ENCODE measurements around the gene XPR1. TPM values are rescaled to one million over a fixed set of nuclear protein-coding genes. Genes with fewer than 3 reads are reported as not detected.

The XPR1 gene
- total RNA-seq, 1 donor from 2014 or later, result 25.4 TPM

GRCh38 chr1:180610556-180611015 is 21.2 kb upstream of the XPR1 start:
- no peak for TF ChIP-seq CTCF (IDR thresholded peaks at IDR 0.05; ENCODE audit: insufficient read depth, low read length, poor library complexity, severe bottlenecking)
- H3K36me3 ChIP-seq (ENCODE audit: control insufficient read depth, insufficient read depth, low read length), result no peaks in the 10 kb centered on the region
- H3K27me3 ChIP-seq (ENCODE audit: control insufficient read depth, insufficient read depth, low read length), result no peaks in the 10 kb centered on the region
- no peak overlapping the region for H3K4me3 ChIP-seq (ENCODE audit: low read depth, low read length)
- DNase-seq (ENCODE audit: low read depth), result no peak

GRCh38 chr1:180611016-180611930 is 20.5 kb upstream of the XPR1 start:
- DNase-seq (ENCODE audit: low read depth), result no peak
- Histone ChIP-seq H3K4me3 (ENCODE audit: low read depth, low read length) (no peak overlapping the region), H3K27me3 (ENCODE audit: control insufficient read depth, insufficient read depth, low read length) (no peaks in the 10 kb centered on the region), H3K36me3 (ENCODE audit: control insufficient read depth, insufficient read depth, low read length) (no peaks in the 10 kb centered on the region)
- no peak for TF ChIP-seq CTCF (IDR thresholded peaks at IDR 0.05; ENCODE audit: insufficient read depth, low read length, poor library complexity, severe bottlenecking)

- Histone ChIP-seq H3K36me3 (ENCODE audit: control insufficient read depth, insufficient read depth, low read length) (no peaks in the 10 kb centered on the region), H3K27me3 (ENCODE audit: control insufficient read depth, insufficient read depth, low read length) (no peaks in the 10 kb centered on the region), H3K4me3 (ENCODE audit: low read depth, low read length) (no peak overlapping the region)
- DNase-seq (ENCODE audit: low read depth), result no peak
- TF ChIP-seq CTCF (IDR thresholded peaks at IDR 0.05; ENCODE audit: insufficient read depth, low read length, poor library complexity, severe bottlenecking), result no peak
Measured at GRCh38 chr1:180612632-180613031, 19.2 kb upstream of the XPR1 start.

- no peak for DNase-seq (ENCODE audit: low read depth)
- TF ChIP-seq CTCF (IDR thresholded peaks at IDR 0.05; ENCODE audit: insufficient read depth, low read length, poor library complexity, severe bottlenecking), result no peak
- no peak overlapping the region for H3K4me3 ChIP-seq (ENCODE audit: low read depth, low read length)
- H3K36me3 ChIP-seq (ENCODE audit: control insufficient read depth, insufficient read depth, low read length), result no peaks in the 10 kb centered on the region
- H3K27me3 ChIP-seq (ENCODE audit: control insufficient read depth, insufficient read depth, low read length), result no peaks in the 10 kb centered on the region
Measured at GRCh38 chr1:180614730-180615129, 17.1 kb upstream of the XPR1 start.

GRCh38 chr1:180615493-180616290 is 16.1 kb upstream of the XPR1 start:
- no peak for TF ChIP-seq CTCF (IDR thresholded peaks at IDR 0.05; ENCODE audit: insufficient read depth, low read length, poor library complexity, severe bottlenecking)

More at GRCh38 chr1:180615493-180616290, 16.1 kb upstream of the XPR1 start:
- no peaks in the 10 kb centered on the region for H3K36me3 ChIP-seq (ENCODE audit: control insufficient read depth, insufficient read depth, low read length)
- no peaks in the 10 kb centered on the region for H3K27me3 ChIP-seq (ENCODE audit: control insufficient read depth, insufficient read depth, low read length)
- H3K4me3 ChIP-seq (ENCODE audit: low read depth, low read length), result no peak overlapping the region
- no peak for DNase-seq (ENCODE audit: low read depth)
